H9 (cell line): ENCODE results near the gene LMOD3. TPM values are rescaled to one million over a fixed set of nuclear protein-coding genes. Genes with fewer than 3 reads are reported as not detected.

Source experiments
- DNase-seq: peaks from one replicate; pipeline ENCODE4 v3.0.0-alpha.2; 2017
- H2AFZ ChIP-seq: one replicate; pipeline ENCODE4 v1.6.1; 2013; ENCODE audit warnings: mild to moderate bottlenecking, low read length, control low read depth, moderate library complexity
- H2AK5ac ChIP-seq: 2 replicates; pipeline ENCODE4 v1.6.1; 2013; ENCODE audit warnings: low read length, control low read depth, mixed read lengths; ENCODE audit not compliant: insufficient read length
- H2BK120ac ChIP-seq: one replicate; pipeline ENCODE4 v1.6.1; 2013; ENCODE audit warnings: low read depth, mild to moderate bottlenecking, low read length, control low read depth, inconsistent platforms; ENCODE audit not compliant: poor library complexity, severe bottlenecking
- H2BK12ac ChIP-seq: 2 replicates; pipeline ENCODE4 v1.6.1; 2013; ENCODE audit warnings: low read length, control low read depth, mixed read lengths, low read depth; ENCODE audit not compliant: insufficient read length
- H2BK15ac ChIP-seq: 2 replicates; pipeline ENCODE4 v1.6.1; 2013; ENCODE audit warnings: low read depth, low read length, control low read depth
- H2BK20ac ChIP-seq: one replicate; pipeline ENCODE4 v1.6.1; 2013; ENCODE audit warnings: low read depth, mild to moderate bottlenecking, low read length, control low read depth, inconsistent platforms; ENCODE audit not compliant: poor library complexity, severe bottlenecking
- H2BK5ac ChIP-seq: 2 replicates; pipeline ENCODE4 v1.6.1; 2013; ENCODE audit warnings: low read length, control low read depth, mixed read lengths; ENCODE audit not compliant: insufficient read length
- H3K14ac ChIP-seq: 2 replicates; pipeline ENCODE4 v1.6.1; 2013; ENCODE audit warnings: low read length, control low read depth; ENCODE audit not compliant: insufficient read depth
- H3K18ac ChIP-seq: 2 replicates; pipeline ENCODE4 v1.6.1; 2013; ENCODE audit warnings: low read depth, mild to moderate bottlenecking, mixed read lengths, low read length, control low read depth; ENCODE audit not compliant: insufficient read length
- H3K23ac ChIP-seq: 2 replicates; pipeline ENCODE4 v1.6.1; 2013; ENCODE audit warnings: low read length, control low read depth, mixed read lengths, low read depth; ENCODE audit not compliant: insufficient read length
- H3K23me2 ChIP-seq: 2 replicates; pipeline ENCODE4 v1.6.1; 2013; ENCODE audit warnings: low read depth, mild to moderate bottlenecking, mixed read lengths, low read length, control low read depth; ENCODE audit not compliant: insufficient read length, poor library complexity, severe bottlenecking
- H3K27ac ChIP-seq: 2 replicates; pipeline ENCODE4 v1.5.1; 2013; ENCODE audit warnings: low read length, control low read depth, mixed read lengths, low read depth; ENCODE audit not compliant: insufficient read length
- H3K27me3 ChIP-seq: 2 replicates; pipeline ENCODE4 v1.6.1; 2013; ENCODE audit warnings: low read length, control low read depth, inconsistent platforms; ENCODE audit not compliant: insufficient read depth
- H3K4ac ChIP-seq: 2 replicates; pipeline ENCODE4 v1.6.1; 2013; ENCODE audit warnings: low read depth, mild to moderate bottlenecking, control low read depth, inconsistent platforms, low read length, moderate library complexity
- H3K4me1 ChIP-seq: 2 replicates; pipeline ENCODE4 v1.6.1; 2013; ENCODE audit warnings: low read length, control low read depth, inconsistent platforms; ENCODE audit not compliant: insufficient read depth
- H3K4me2 ChIP-seq: 2 replicates; pipeline ENCODE4 v1.6.1; 2013; ENCODE audit warnings: low read length, control low read depth, mixed read lengths; ENCODE audit not compliant: insufficient read length, insufficient read depth
- H3K56ac ChIP-seq: 2 replicates; pipeline ENCODE4 v1.6.1; 2013; ENCODE audit warnings: low read depth, mild to moderate bottlenecking, mixed read lengths, low read length, control low read depth; ENCODE audit not compliant: insufficient read length
- H3K79me1 ChIP-seq: 2 replicates; pipeline ENCODE4 v1.6.1; 2013; ENCODE audit warnings: low read depth, mild to moderate bottlenecking, moderate library complexity, low read length, control low read depth, inconsistent platforms; ENCODE audit not compliant: insufficient read depth, poor library complexity, severe bottlenecking
- H3K79me2 ChIP-seq: 2 replicates; pipeline ENCODE4 v1.6.1; 2013; ENCODE audit warnings: low read length, control low read depth, inconsistent platforms; ENCODE audit not compliant: insufficient read depth
- H3K9ac ChIP-seq: 2 replicates; pipeline ENCODE4 v1.6.1; 2013; ENCODE audit warnings: low read length, control low read depth, mixed read lengths; ENCODE audit not compliant: insufficient read length; ENCODE audit errors: extremely low read depth
- H3K9me3 ChIP-seq: one replicate; pipeline ENCODE4 v1.6.1; 2013; ENCODE audit warnings: low read depth, low read length, inconsistent platforms; ENCODE audit not compliant: control insufficient read depth
- H3T11ph ChIP-seq: one replicate; pipeline ENCODE4 v1.6.1; 2013; ENCODE audit warnings: mild to moderate bottlenecking, low read length, control low read depth, inconsistent platforms
- H4K20me1 ChIP-seq: one replicate; pipeline ENCODE4 v1.6.1; 2013; ENCODE audit not compliant: control insufficient read depth, insufficient read length, insufficient read depth
- H4K5ac ChIP-seq: 2 replicates; pipeline ENCODE4 v1.6.1; 2013; ENCODE audit warnings: low read depth, mild to moderate bottlenecking, mixed read lengths, low read length, control low read depth; ENCODE audit not compliant: insufficient read length
- H4K8ac ChIP-seq: replicated peaks from 2 replicates; pipeline ENCODE4 v1.6.1; 2013; ENCODE audit warnings: low read length, control low read depth, mixed read lengths, low read depth; ENCODE audit not compliant: insufficient read length
- H4K91ac ChIP-seq: 2 replicates; pipeline ENCODE4 v1.6.1; 2013; ENCODE audit warnings: low read depth, mild to moderate bottlenecking, moderate library complexity, mixed read lengths, low read length, control low read depth; ENCODE audit not compliant: insufficient read length
- H3K27ac Mint-ChIP-seq, 3 experiments: 2 replicates in 2 of 3; 3 replicates in 1 of 3; pipeline ENCODE4 v1.8.0; 2020 to 2021; ENCODE audit warnings: mixed read lengths in 3 of 3, mild to moderate bottlenecking in 1 of 3, moderate library complexity in 1 of 3
- H3K27me3 Mint-ChIP-seq: 2 replicates; pipeline ENCODE4 v1.8.0; 2021; ENCODE audit warnings: low read depth, mild to moderate bottlenecking, moderate library complexity, mixed read lengths
- H3K36me3 Mint-ChIP-seq, 3 experiments: 2 replicates in 2 of 3; 3 replicates in 1 of 3; pipeline ENCODE4 v1.8.0; 2020 to 2021; ENCODE audit warnings: low read depth in 3 of 3, mixed read lengths in 3 of 3; ENCODE audit not compliant: insufficient read depth in 1 of 3
- H3K4me1 Mint-ChIP-seq, 2 experiments: 2 replicates each; pipeline ENCODE4 v1.8.0; 2020; ENCODE audit warnings: mixed read lengths in 2 of 2
- H3K4me3 Mint-ChIP-seq, 2 experiments: 2 replicates in 1 of 2; 3 replicates in 1 of 2; pipeline ENCODE4 v1.8.0; 2020 to 2021; ENCODE audit warnings: mild to moderate bottlenecking in 2 of 2, mixed read lengths in 2 of 2, moderate library complexity in 1 of 2
- H3K9me3 Mint-ChIP-seq, 2 experiments: 2 replicates in 1 of 2; 3 replicates in 1 of 2; pipeline ENCODE4 v1.8.0; 2020; ENCODE audit warnings: mild to moderate bottlenecking in 2 of 2, mixed read lengths in 2 of 2, moderate library complexity in 1 of 2
- WGBS: extraction: QIAGEN DNeasy Blood & Tissue Kit; methylation state at CpG from one replicate; pipeline ENCODE4 v1.1.7; 2013; ENCODE audit warnings: missing lambda C conversion rate, low lambda C conversion rate, mixed read lengths; ENCODE audit not compliant: insufficient read length; ENCODE audit errors: extremely low coverage; 5-methylcytosine and 5-hydroxymethylcytosine counted together
- total RNA-seq: library from RNA; stranded (reverse); gene quantifications from 2 replicates; pipeline ENCODE4 v1.2.1, GENCODE V29; 2021
- TF ChIP-seq, protein P1 (sequence below): fragments of 200-600 bp; sonication (generic); conservative IDR thresholded peaks from 3 replicates; pipeline ENCODE4 v1.8.0; 2021; ENCODE audit warnings: antibody characterized with exemption, mild to moderate bottlenecking

LMOD3 gene
- total RNA-seq, 1 experiment from 2014 or later: not detected

GRCh38 chr3:69161587-69162307 lies 39.4 kb upstream of the LMOD3 start:
- no peak overlapping the region for H3K18ac ChIP-seq
- no peaks in the 10 kb centered on the region for H3K79me2 ChIP-seq
- no peak overlapping the region for H4K5ac ChIP-seq
- Mint-ChIP-seq H3K4me3 (no peak overlapping the region), H3K27ac (no peak overlapping the region), H3K9me3 (no peaks in the 10 kb centered on the region), H3K36me3 (no peaks in the 10 kb centered on the region), H3K27me3 (no peaks in the 10 kb centered on the region), H3K4me1 (peaks cover 24 to 27% of the 10 kb centered on the region in 2 experiments)
- H2BK20ac ChIP-seq: no peak overlapping the region
- H4K91ac ChIP-seq: no peak overlapping the region
- no peak overlapping the region for H3K14ac ChIP-seq
- H3K9ac ChIP-seq: no peak overlapping the region
- DNase-seq: no peak
- H3K4me1 ChIP-seq: no peaks in the 10 kb centered on the region
- no peak overlapping the region for H3K27ac ChIP-seq
- H2BK12ac ChIP-seq: no peak overlapping the region
- no peaks in the 10 kb centered on the region for H3K27me3 ChIP-seq
- no peak overlapping the region for H3K4me2 ChIP-seq
- H3K4ac ChIP-seq: no peak overlapping the region
- H3K9me3 ChIP-seq: no peaks in the 10 kb centered on the region
- H2BK5ac ChIP-seq: no peak overlapping the region
- WGBS: no CpG with 5 or more reads among the region's 5 CpGs
- H2BK15ac ChIP-seq: no peak overlapping the region
- no peaks in the 10 kb centered on the region for H4K20me1 ChIP-seq
- no peak overlapping the region for H3T11ph ChIP-seq
- no peaks in the 10 kb centered on the region for H3K23me2 ChIP-seq
- no peak overlapping the region for H4K8ac ChIP-seq
- no peak overlapping the region for H2BK120ac ChIP-seq
- no peak overlapping the region for H3K23ac ChIP-seq
- H3K79me1 ChIP-seq: no peaks in the 10 kb centered on the region
- no peak overlapping the region for H3K56ac ChIP-seq
- no peak overlapping the region for H2AK5ac ChIP-seq
- TF ChIP-seq, protein P1, sequence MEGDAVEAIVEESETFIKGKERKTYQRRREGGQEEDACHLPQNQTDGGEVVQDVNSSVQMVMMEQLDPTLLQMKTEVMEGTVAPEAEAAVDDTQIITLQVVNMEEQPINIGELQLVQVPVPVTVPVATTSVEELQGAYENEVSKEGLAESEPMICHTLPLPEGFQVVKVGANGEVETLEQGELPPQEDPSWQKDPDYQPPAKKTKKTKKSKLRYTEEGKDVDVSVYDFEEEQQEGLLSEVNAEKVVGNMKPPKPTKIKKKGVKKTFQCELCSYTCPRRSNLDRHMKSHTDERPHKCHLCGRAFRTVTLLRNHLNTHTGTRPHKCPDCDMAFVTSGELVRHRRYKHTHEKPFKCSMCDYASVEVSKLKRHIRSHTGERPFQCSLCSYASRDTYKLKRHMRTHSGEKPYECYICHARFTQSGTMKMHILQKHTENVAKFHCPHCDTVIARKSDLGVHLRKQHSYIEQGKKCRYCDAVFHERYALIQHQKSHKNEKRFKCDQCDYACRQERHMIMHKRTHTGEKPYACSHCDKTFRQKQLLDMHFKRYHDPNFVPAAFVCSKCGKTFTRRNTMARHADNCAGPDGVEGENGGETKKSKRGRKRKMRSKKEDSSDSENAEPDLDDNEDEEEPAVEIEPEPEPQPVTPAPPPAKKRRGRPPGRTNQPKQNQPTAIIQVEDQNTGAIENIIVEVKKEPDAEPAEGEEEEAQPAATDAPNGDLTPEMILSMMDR: peak; percentile 94
- no peak overlapping the region for H2AFZ ChIP-seq
